H1 (cell line): ENCODE data around the gene INHA.

ENCODE experiments used
- ATF3 ChIP-seq: IDR thresholded peaks from 2 replicates; pipeline ENCODE4 v1.6.1; 2011; ENCODE audit warnings: low read depth, mild to moderate bottlenecking, low read length; ENCODE audit not compliant: insufficient read depth
- BACH1 ChIP-seq: IDR thresholded peaks from 2 replicates; pipeline ENCODE4 v1.6.1; 2012; ENCODE audit warnings: low read length, improper control_type of control experiment
- BRCA1 ChIP-seq: IDR thresholded peaks from 2 replicates; pipeline ENCODE4 v1.6.1; 2012; ENCODE audit warnings: low read depth, low read length, improper control_type of control experiment
- CBX5 ChIP-seq: fragments of 300-800, 300-1000 bp; sonication (generic); IDR thresholded peaks from 2 replicates; pipeline ENCODE4 v1.7.1; 2016; ENCODE audit warnings: antibody characterized with exemption, low read length, low read depth
- CHD2 ChIP-seq: IDR thresholded peaks from 2 replicates; pipeline ENCODE4 v1.6.1; 2012; ENCODE audit warnings: low read length, improper control_type of control experiment
- CTCF ChIP-seq, 3 experiments: IDR thresholded peaks; 1 replicate in 2 of 3; 2 replicates in 1 of 3; pipeline versions ENCODE4 v1.5.1 to v1.6.1; 2011; ENCODE audit warnings: low read length in 3 of 3, mild to moderate bottlenecking in 3 of 3, inconsistent platforms in 2 of 3, low read depth in 1 of 3, moderate library complexity in 1 of 3; ENCODE audit not compliant: insufficient read depth in 1 of 3; ENCODE audit errors: control extremely low read depth in 1 of 3
- KDM5A ChIP-seq: fragments of 200-600 bp; IDR thresholded peaks from 2 replicates; pipeline ENCODE4 v1.7.1; 2012; ENCODE audit warnings: mild to moderate bottlenecking, low read length, inconsistent platforms, mixed read lengths
- POLR2A ChIP-seq, 2 experiments: IDR thresholded peaks; 1 replicate in 1 of 2; 2 replicates in 1 of 2; pipeline ENCODE4 v1.6.1; 2011; ENCODE audit warnings: low read depth in 2 of 2, low read length in 2 of 2, mild to moderate bottlenecking in 2 of 2; ENCODE audit errors: control extremely low read depth in 1 of 2
- SIN3A ChIP-seq, 2 experiments: IDR thresholded peaks in 1 of 2; conservative IDR thresholded peaks in 1 of 2; 2 replicates each; pipeline ENCODE4 v1.6.1; 2011 to 2012; ENCODE audit warnings: low read length in 2 of 2, improper control_type of control experiment in 1 of 2, low read depth in 1 of 2, mild to moderate bottlenecking in 1 of 2
- TAF1 ChIP-seq: IDR thresholded peaks from 2 replicates; pipeline ENCODE4 v1.6.1; 2011; ENCODE audit warnings: mild to moderate bottlenecking, low read depth, low read length
- TCF12 ChIP-seq: IDR thresholded peaks from 2 replicates; pipeline ENCODE4 v1.6.1; 2011; ENCODE audit warnings: low read depth, mild to moderate bottlenecking, low read length
- TEAD4 ChIP-seq: IDR thresholded peaks from 2 replicates; pipeline ENCODE4 v1.6.1; 2012; ENCODE audit warnings: low read depth, low read length, inconsistent platforms, mixed read lengths
- YY1 ChIP-seq: IDR thresholded peaks from 2 replicates; pipeline ENCODE4 v1.6.1; 2011; ENCODE audit warnings: low read depth, mild to moderate bottlenecking, low read length

- no peak for TF ChIP-seq TEAD4
- TF ChIP-seq KDM5A = no peak
- no peak for TF ChIP-seq CTCF (IDR thresholded peaks at IDR 0.05; ENCODE audit: control extremely low read depth in 1 of 3, insufficient read depth in 1 of 3, low read depth in 1 of 3, low read length in 3 of 3)
- no peak for TF ChIP-seq POLR2A (IDR thresholded peaks at IDR 0.05; ENCODE audit: control extremely low read depth in 1 of 2, low read depth in 2 of 2, low read length in 2 of 2)
- no peak for TF ChIP-seq SIN3A (conservative IDR thresholded peaks at IDR 0.05 in 1 of 2, IDR thresholded peaks at IDR 0.05 in 1 of 2; ENCODE audit: low read depth in 1 of 2, low read length in 2 of 2)
- no peak for TF ChIP-seq YY1
- TF ChIP-seq ATF3 = no peak
- no peak for TF ChIP-seq BRCA1
- TF ChIP-seq TCF12 = no peak
- no peak for TF ChIP-seq CHD2
- no peak for TF ChIP-seq CBX5
- TF ChIP-seq TAF1 = no peak
- no peak for TF ChIP-seq BACH1
Observed at GRCh38 chr2:219549619-219550018, 22.5 kb upstream of the INHA start.
